GM21381 (cell line): ENCODE data around the gene SLC30A1.
"Not testable (repeated sequence)": the region's sequence is repeated elsewhere in the genome, so short reads cannot be mapped to it uniquely, and the experiment has no call there.

Source experiments
- ATAC-seq: cut with Tn5 transposase; IDR thresholded peaks from one replicate; pipeline ENCODE4 v1.9.1; 2021; ENCODE audit warnings: mild to moderate bottlenecking, moderate library complexity; ENCODE audit not compliant: unreplicated experiment

SLC30A1 gene

GRCh38 chr1:211587123-211587522 is 8.2 kb upstream of the SLC30A1 start:
- no peak for ATAC-seq

GRCh38 chr1:211586538-211586937 is 7.6 kb upstream of the SLC30A1 start:
- ATAC-seq = no peak

DNA sequence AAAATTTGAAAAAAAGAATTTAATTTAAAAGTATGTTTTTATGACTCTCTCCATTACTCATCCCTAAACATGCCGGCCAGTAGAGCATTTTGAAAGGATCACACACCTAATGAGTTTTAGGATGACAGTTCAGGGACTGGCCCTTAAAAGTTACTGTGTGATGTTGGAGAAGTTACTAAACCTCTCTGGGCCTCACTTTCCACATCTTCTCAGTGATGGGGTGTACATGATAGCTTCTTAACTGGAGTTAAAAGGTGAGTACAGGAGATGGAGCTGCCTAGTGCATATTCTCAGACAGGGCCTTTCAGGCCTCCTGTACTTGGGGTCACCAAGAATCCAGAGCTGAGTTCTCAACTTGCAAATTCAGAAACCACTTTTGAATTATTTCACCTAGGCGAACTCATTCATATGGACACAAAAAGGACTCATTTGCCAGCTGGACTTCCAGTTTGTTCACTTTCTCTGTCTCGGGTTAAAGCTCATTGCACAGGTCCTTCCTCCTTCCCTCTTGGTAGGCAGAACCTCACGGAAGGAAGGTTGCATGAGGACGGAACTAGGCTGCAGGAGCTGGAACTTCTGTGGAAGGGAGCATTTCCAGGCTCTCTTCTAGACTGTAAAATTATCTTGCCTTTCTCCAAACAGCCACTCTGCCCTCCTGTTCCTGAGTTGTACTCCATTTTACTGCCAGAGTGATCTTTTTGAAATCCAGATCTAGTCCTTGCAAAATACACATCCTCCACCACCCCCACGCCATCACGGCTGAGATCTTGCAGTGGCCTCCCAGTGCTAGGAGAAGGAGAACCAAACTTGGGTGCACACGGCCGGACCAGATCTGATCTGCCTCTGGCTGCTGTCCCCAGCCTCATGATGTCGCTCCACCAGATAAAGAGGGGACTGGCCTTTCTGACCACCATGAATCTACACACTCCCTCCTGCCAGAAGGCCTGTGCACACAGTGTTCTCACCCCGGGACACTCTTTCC is 4.3 kb upstream of the SLC30A1 start:
- no peak for ATAC-seq

- ATAC-seq = no peak
These were observed 2.6 kb upstream of the SLC30A1 start for GRCh38 chr1:211581526-211581925.

- no peak for ATAC-seq
These were observed 1.3 kb upstream of the SLC30A1 start for GRCh38 chr1:211580303-211580687.

- peak; percentile 34 for ATAC-seq
These were observed 710 bp upstream of the SLC30A1 start for GRCh38 chr1:211579440-211580302.

GRCh38 chr1:211577819-211578639 is 932 bp downstream of the SLC30A1 start:
- ATAC-seq = peak; percentile 32

- ATAC-seq = no peak
These were observed 1.6 kb downstream of the SLC30A1 start for GRCh38 chr1:211577277-211577818.

DNA sequence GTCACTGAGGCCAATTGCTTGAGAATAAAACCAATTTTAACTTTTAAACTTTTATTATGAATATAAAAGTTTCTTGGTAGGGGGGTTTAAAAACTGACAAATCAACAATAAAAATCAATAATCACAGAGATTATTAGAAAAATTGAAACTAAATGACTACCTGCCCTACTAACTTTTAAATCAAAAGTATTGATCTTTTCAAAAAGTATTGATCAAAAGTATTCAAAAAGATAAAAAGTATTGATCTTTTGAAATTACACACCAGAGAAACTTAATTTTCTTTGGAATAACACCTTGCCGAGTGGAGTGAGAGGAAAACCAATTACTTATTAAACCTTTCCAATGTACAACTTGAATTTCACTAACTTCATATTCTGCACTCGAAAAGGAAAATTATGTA is 2.2 kb downstream of the SLC30A1 start:
- no peak for ATAC-seq

GRCh38 chr1:211574705-211575104 is 4.3 kb downstream of the SLC30A1 start:
- no peak for ATAC-seq

GRCh38 chr1:211571998-211572397 is 7.0 kb downstream of the SLC30A1 start:
- no peak for ATAC-seq

- not testable (repeated sequence) for ATAC-seq
These were observed 8.6 kb downstream of the SLC30A1 start for GRCh38 chr1:211570378-211570777.

DNA sequence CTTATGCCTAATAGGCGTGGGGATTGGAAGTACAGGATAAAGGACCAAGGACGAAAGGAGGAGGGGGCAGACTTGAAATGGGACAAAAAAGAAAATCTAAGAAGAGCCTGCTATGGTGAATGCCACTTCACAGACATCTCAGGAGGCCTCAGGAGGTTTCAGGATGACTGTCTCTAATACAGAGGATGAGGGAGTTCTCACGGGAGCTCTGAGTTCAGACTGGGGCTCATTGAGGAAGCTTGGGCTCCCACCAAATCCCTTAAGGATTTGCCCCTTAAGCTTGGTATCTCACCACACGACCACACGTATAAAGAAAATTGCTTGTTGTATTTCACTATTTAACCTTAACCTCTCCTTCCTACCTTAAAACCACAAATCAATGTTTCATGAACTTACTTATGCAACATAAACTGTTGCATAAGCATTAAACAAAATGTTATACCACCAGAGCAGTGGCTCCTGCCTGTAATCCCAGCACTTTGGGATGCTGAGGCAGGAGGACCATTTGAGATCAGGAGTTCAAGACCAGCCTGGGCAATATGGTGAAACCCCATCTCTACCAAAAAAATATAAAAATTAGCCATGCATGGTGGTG is 12.4 kb downstream of the SLC30A1 start:
- ATAC-seq = peak; percentile 91

DNA sequence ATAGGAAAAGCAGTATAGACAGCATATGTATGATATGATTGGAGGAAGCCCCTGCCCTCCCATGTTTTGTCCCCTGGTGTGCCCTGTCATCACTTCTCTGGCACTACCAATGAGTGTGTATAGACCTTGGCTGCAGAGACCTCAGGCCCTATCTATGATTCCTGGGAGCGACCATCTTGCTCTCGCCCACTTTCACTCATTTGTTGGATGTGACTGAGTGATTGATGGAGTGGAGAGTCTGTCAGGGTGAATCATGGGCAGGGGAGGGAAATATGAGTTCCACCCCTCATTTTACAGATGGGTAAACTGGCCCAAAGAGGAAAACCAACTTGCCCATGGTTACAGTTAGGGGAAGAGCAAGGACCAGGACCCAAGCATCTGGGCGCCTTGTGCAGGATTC is 14.9 kb downstream of the SLC30A1 start:
- no peak for ATAC-seq

DNA sequence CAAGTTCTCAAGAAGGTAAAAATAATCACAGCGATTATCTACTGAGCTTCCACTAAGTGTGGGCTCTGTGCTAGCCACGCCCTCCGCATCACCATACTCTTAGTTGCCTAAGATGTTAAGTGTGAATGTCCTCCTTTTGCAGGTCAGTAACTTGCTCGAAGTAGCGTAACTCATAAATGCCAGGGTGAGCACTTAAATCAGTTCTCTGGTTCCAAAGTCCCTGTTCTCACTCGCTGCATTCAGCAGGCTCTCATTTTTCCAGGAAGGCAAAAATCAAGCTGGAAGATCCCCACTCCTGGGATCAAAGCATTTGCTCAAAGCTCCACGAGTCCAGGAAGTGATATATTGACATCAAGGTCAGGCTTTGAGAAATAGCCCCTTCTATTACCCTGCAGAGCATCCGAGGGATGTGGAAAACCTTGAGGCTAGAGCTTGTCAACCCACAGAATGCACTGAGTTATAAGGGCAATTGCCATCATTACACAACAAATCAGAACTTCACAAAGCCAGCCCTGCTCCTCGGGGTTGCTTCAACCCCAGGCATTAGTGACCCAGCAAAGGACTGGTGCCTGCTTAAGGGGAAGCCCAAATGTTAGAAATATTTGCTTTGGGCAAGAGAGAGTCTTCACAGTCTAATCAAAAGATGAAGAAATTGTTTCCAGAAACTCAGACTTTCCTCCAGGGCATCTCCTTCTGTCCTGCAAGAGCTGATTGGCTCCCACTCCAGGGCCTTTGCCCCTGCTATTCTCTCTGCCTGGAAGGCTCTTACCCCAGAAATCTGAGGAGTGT is 19.5 kb downstream of the SLC30A1 start:
- ATAC-seq = no peak

DNA sequence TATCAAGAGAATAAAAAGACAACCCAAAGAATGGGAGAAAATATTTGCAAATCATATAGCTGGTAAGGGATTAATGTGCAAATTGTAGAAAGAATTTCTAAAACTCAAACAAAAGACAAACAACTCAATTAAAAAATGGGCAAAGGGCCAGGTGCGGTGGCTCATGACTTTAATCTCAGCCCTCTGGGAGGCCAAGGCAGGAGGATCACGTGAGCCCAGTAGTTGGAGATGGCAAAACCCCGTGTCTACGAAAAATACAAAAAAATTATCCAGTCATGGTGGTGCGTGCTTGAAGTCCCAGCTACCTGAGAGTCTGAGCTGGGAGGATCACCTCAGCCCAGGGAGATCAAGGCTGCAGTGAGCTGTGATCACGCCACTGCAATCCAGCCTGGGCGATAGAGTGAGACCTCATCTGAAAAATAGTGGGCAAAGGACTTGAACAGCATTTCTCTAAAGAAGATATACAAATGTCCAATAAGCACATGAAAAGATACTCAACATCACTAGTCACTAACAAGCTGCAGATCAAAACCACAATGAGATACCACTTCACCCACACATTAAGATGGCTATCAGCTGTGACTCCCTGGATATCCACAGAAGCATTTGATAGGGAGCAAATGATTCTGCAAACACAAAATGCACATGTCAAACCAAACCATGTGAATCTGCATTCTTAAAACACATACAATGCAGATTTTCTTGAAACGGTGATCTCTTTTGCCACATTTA is 20.9 kb downstream of the SLC30A1 start:
- ATAC-seq = no peak

- no peak for ATAC-seq
These were observed 25.4 kb downstream of the SLC30A1 start for GRCh38 chr1:211553549-211553948.

- no peak for ATAC-seq
These were observed 27.1 kb downstream of the SLC30A1 start for GRCh38 chr1:211551638-211552460.
